ENCODE measurements around the gene NUDCD2. TPM values are rescaled to one million over a fixed set of nuclear protein-coding genes. Genes with fewer than 3 reads are reported as not detected.
A peak's percentile ranks its signal among the peaks of the same experiment; 100 is the strongest.

NUDCD2 gene
- total RNA-seq, 1 donor from 2014 or later, result 15.9 TPM

DNA sequence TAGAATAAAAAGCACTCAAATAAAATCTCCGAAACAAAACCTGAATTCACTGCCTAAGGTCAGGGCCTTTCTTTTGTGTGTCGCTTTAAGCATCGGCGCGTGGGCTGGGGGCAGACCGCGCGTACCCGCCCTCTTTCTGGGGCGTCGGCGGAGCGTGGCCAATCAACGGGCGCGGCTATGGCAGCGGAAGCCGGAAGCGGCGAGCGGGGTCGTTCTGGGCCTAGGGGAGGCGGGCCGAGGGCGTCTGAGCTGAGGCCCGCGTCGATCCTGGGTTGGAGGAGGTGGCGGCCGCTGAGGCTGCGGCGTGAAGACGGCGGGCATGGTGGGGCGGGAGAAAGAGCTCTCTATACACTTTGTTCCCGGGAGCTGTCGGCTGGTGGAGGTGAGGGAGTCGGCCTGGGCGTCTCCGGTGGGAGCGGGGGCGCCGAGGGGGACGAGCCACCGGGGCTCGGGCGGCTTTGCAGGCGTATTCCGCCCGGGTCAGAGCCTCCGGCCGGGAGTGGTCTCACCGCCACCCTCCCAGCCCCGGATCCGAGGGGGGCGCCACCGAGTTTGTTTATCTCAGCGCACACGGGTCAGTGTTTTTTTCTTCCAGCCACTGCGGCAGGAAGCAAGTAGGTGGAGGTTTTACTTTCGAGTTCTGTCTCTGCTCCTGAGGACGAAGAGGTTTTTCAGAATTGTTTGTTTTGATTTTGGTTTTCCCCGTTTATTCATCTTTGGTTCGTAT lies 45.6 kb upstream of the NUDCD2 start, which contains the start of gene MAT2B:
TSS of gene MAT2B (plus strand) at position 252 of the 727 bp plus-strand sequence. CDS start at position 320, 68 bp downstream.
- no peaks in the 10 kb centered on the region for H3K27me3 ChIP-seq (ENCODE audit: insufficient read depth, low read length)
- DNase-seq (ENCODE audit: low read depth) (peak; percentile 84), FAIRE-seq (no peak)
- no peaks in the 10 kb centered on the region for H3K9me3 ChIP-seq (ENCODE audit: insufficient read depth, low read depth, low read length)
- H3K36me3 ChIP-seq (ENCODE audit: insufficient read depth, low read length), result no peaks in the 10 kb centered on the region
- Mint-ChIP-seq H3K4me1 (ENCODE audit: low read depth, unreplicated experiment) (peaks cover 16% of the 10 kb centered on the region), H3K27ac (ENCODE audit: unreplicated experiment) (peak within 1 kb of the TSS; percentile 94), H3K9me3 (ENCODE audit: unreplicated experiment) (no peaks in the 10 kb centered on the region), H3K27me3 (ENCODE audit: low read depth, unreplicated experiment) (no peaks in the 10 kb centered on the region), H3K4me3 (ENCODE audit: unreplicated experiment) (peak within 1 kb of the TSS; percentile 94), H3K36me3 (ENCODE audit: low read depth, unreplicated experiment) (no peaks in the 10 kb centered on the region)
- H3K79me2 ChIP-seq (ENCODE audit: insufficient read depth, low read length), result peaks cover 48% of the 10 kb centered on the region
- H3K4me1 ChIP-seq (ENCODE audit: insufficient read depth, low read length), result peaks cover 35% of the 10 kb centered on the region
- H3K4me3 ChIP-seq (ENCODE audit: insufficient read depth, low read depth, low read length), result peak within 1 kb of the TSS; percentile 97
- H3K4me2 ChIP-seq (ENCODE audit: low read length), result peak within 1 kb of the TSS; percentile 97
- peaks cover 36% of the 10 kb centered on the region for H4K20me1 ChIP-seq (ENCODE audit: insufficient read depth, low read length)
- TF ChIP-seq EZH2 (IDR thresholded peaks at IDR 0.05; ENCODE audit: insufficient read depth, low read length), result no peak
- peak; percentile 31 for TF ChIP-seq CTCF (IDR thresholded peaks at IDR 0.05; ENCODE audit: insufficient read depth, low read depth, low read length)
- H2AFZ ChIP-seq (ENCODE audit: low read depth, low read length), result peak within 1 kb of the TSS; percentile 79
- H3K9ac ChIP-seq (ENCODE audit: low read length), result peak within 1 kb of the TSS; percentile 96
- H3K27ac ChIP-seq (ENCODE audit: low read depth, low read length), result peak within 1 kb of the TSS; percentile 85

- H3K4me1 Mint-ChIP-seq (ENCODE audit: low read depth, unreplicated experiment), result peaks cover 16% of the 10 kb centered on the region
These were observed 45.1 kb upstream of the NUDCD2 start for GRCh38 chr5:163505049-163505367.

More at GRCh38 chr5:163505049-163505367, 45.1 kb upstream of the NUDCD2 start:
- H3K9ac ChIP-seq (ENCODE audit: low read length), result peak overlapping the region; percentile 96
- no peak for TF ChIP-seq CTCF (IDR thresholded peaks at IDR 0.05; ENCODE audit: insufficient read depth, low read depth, low read length)
- TF ChIP-seq EZH2 (IDR thresholded peaks at IDR 0.05; ENCODE audit: insufficient read depth, low read length), result no peak
- H3K4me2 ChIP-seq (ENCODE audit: low read length), result peak overlapping the region; percentile 97
- Mint-ChIP-seq H3K36me3 (ENCODE audit: low read depth, unreplicated experiment) (no peaks in the 10 kb centered on the region), H3K27ac (ENCODE audit: unreplicated experiment) (peak overlapping the region; percentile 94), H3K9me3 (ENCODE audit: unreplicated experiment) (no peaks in the 10 kb centered on the region), H3K27me3 (ENCODE audit: low read depth, unreplicated experiment) (no peaks in the 10 kb centered on the region), H3K4me3 (ENCODE audit: unreplicated experiment) (peak overlapping the region; percentile 94)
- peak overlapping the region; percentile 85 for H3K27ac ChIP-seq (ENCODE audit: low read depth, low read length)
- H4K20me1 ChIP-seq (ENCODE audit: insufficient read depth, low read length), result peaks cover 36% of the 10 kb centered on the region
- no peaks in the 10 kb centered on the region for H3K9me3 ChIP-seq (ENCODE audit: insufficient read depth, low read depth, low read length)
- H3K4me3 ChIP-seq (ENCODE audit: insufficient read depth, low read depth, low read length), result peak overlapping the region; percentile 97
- peaks cover 43% of the 10 kb centered on the region for H3K79me2 ChIP-seq (ENCODE audit: insufficient read depth, low read length)
- FAIRE-seq (no peak), DNase-seq (ENCODE audit: low read depth) (no peak)
- H3K36me3 ChIP-seq (ENCODE audit: insufficient read depth, low read length), result no peaks in the 10 kb centered on the region
- H3K27me3 ChIP-seq (ENCODE audit: insufficient read depth, low read length), result no peaks in the 10 kb centered on the region
- H3K4me1 ChIP-seq (ENCODE audit: insufficient read depth, low read length), result peaks cover 35% of the 10 kb centered on the region
- peak overlapping the region; percentile 64 for H2AFZ ChIP-seq (ENCODE audit: low read depth, low read length)
